Measurements from ENCODE around the gene CAMTA1. TPM values are rescaled to one million over a fixed set of nuclear protein-coding genes. Genes with fewer than 3 reads are reported as not detected.

Gene CAMTA1
- polyA plus RNA-seq, 1 of the 3 experiments (the other 2 are of a cell fraction): 63.1 TPM

DNA sequence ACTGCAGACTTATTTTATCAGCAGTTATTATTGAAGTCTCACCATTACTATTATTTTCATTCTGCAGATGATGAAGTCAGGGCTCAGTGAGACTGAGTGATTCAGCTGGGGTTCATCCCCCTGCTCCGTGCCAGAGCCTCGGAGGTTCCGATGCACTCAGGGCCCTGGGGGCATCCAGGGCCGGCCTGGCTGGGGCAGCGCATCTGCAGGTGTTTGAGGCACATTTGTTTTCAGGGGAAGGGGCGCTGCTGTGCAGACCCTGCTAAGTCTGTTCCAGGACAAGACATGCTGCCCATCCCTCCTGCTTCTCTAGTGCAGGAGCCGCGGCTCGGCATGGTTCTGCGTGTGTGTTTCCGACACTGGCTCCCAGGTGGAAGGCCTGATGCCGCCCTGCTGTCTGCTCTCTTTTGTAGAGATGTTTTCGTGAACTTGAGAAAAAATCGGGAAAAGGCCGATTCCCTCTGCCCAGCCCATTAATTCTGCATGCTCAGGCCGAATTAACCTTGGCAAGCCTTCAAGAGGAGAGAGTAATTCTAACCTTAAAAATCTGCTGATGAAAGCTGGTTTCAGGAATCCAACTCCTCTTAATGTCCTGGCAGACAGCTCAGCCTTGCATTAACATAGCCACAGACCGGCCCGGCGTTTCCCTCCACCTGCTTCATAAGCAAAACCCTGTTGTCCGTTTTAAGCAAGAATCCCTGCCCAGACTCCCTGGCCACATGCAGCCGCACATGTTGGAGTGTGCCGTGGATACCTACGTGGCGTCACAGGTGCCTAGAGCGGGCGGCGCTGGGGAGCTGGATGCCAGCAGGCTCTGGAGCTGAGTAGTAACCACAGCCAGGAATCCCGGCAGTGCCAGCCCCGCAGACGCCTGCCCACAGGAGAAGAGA, 669.9 kb downstream of the CAMTA1 start:
- TF ChIP-seq, protein P1, sequence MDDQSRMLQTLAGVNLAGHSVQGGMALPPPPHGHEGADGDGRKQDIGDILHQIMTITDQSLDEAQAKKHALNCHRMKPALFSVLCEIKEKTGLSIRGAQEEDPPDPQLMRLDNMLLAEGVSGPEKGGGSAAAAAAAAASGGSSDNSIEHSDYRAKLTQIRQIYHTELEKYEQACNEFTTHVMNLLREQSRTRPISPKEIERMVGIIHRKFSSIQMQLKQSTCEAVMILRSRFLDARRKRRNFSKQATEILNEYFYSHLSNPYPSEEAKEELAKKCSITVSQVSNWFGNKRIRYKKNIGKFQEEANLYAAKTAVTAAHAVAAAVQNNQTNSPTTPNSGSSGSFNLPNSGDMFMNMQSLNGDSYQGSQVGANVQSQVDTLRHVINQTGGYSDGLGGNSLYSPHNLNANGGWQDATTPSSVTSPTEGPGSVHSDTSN (IDR thresholded peaks at IDR 0.05): no peak
- TF ChIP-seq, protein P2, sequence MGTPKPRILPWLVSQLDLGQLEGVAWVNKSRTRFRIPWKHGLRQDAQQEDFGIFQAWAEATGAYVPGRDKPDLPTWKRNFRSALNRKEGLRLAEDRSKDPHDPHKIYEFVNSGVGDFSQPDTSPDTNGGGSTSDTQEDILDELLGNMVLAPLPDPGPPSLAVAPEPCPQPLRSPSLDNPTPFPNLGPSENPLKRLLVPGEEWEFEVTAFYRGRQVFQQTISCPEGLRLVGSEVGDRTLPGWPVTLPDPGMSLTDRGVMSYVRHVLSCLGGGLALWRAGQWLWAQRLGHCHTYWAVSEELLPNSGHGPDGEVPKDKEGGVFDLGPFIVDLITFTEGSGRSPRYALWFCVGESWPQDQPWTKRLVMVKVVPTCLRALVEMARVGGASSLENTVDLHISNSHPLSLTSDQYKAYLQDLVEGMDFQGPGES (IDR thresholded peaks at IDR 0.05; ENCODE audit: low read depth, low read length): no peak
- TF ChIP-seq RXRA (IDR thresholded peaks at IDR 0.05; ENCODE audit: borderline replicate concordance, low read depth) (no peak), NRF1 (IDR thresholded peaks at IDR 0.05; ENCODE audit: low read depth, low read length) (no peak)
- H4K20me1 ChIP-seq (ENCODE audit: insufficient read depth): no peaks in the 10 kb centered on the region
- H3K9me3 ChIP-seq: no peaks in the 10 kb centered on the region
- H2AFZ ChIP-seq (ENCODE audit: low read depth): no peak overlapping the region
- no peak overlapping the region for H3K9ac ChIP-seq
- no peaks in the 10 kb centered on the region for H3K79me2 ChIP-seq (ENCODE audit: insufficient read depth)
- no peaks in the 10 kb centered on the region for H3K27me3 ChIP-seq (ENCODE audit: insufficient read depth)
- no peaks in the 10 kb centered on the region for H3K36me3 ChIP-seq (replicated peaks in 1 of 2; ENCODE audit: control insufficient read depth in 1 of 2, insufficient read depth in 2 of 2, low read length in 1 of 2)
- peak overlapping the region in 1 of 2 experiments; percentile 81; a peak in 2 of 4 replicates for H3K27ac ChIP-seq (ENCODE audit: low read depth in 2 of 2, low read length in 1 of 2)
- H3K4me3 ChIP-seq (ENCODE audit: low read depth in 2 of 2, low read length in 1 of 2): no peak overlapping the region
- CTCF ChIA-PET: interaction anchor here (1.0 to 2.5 kb wide), 9 partner anchors 9 to 192 kb away, joined by 3 to 6 read pairs (median 5); no protein-coding TSS in a partner anchor
- no peak overlapping the region for H3K4me2 ChIP-seq
- POLR2A ChIA-PET: interaction anchor here (0.7 to 1.9 kb wide), 4 partner anchors 19 to 192 kb away, joined by 3 to 5 read pairs (median 3); no protein-coding TSS in a partner anchor
- peaks cover 0 to 69% of the 10 kb centered on the region in 2 experiments; a peak in 2 of 4 replicates for H3K4me1 ChIP-seq (ENCODE audit: control insufficient read depth in 1 of 2, insufficient read depth in 2 of 2, low read depth in 1 of 2, low read length in 1 of 2)
- WGBS (ENCODE audit: low lambda C conversion rate): 81% methylated on average over 13 of the region's 30 CpGs
- H3K9me2 ChIP-seq: no peaks in the 10 kb centered on the region
- peak; percentile 58 for DNase-seq
- no peaks in the 10 kb centered on the region for H3F3A ChIP-seq (replicated peaks; ENCODE audit: insufficient read depth)

DNA sequence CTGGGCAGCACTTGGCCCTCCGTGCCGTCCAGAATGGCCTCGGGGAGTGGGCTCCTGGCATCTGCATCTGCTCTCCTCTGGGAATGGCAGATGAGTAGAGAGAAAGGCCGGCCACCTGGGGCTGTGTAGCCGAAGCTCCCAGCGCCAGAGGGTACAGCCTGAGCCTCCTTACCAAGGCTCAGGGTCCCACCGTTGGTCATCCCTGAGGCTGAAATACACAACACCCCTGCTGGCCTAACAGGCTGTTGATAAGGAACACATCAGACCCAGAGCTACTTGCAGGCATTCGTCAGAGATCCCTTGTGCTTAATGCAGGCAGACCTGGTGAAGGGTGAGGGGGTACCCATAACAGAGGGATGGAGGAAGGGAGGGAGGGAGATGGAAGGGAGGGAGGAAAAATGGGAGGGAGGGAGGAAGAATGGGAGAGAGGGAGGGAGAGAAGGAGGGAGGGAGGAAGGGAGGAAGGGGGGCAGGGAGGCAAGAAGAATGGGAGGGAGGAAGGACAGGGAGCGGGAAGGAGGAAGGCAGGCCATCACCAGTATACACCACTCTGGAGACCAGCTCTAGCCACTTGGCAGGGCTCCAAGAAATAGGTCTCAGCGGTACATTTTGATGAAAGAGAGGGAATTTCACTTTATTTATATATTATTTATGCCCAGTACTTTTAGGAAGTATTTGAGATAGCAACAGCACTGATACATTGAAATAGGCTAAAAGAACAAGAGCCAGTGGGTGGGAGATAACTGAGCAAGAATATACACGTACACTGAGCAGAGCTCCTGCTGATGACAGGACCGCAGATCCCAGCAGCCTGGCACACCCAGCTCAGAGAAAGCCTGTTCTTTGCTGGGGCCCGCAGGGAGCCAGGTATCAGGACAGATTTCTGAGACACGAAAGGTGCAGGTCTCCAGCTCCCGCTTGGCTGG, 670.8 kb downstream of the CAMTA1 start:
- peak; percentile 28; the same call in 1 of the 2 replicates for TF ChIP-seq FOXJ3 (CRISPR knock-in tag; IDR thresholded peaks at IDR 0.05)
- TF ChIP-seq TCF12 (IDR thresholded peaks at IDR 0.05): no peak
- ChIA-PET POLR2A (interaction anchor here (0.7 to 1.9 kb wide), 5 partner anchors 19 to 191 kb away, joined by 3 to 5 read pairs (median 3); no protein-coding TSS in a partner anchor), CTCF (interaction anchor here (1.0 to 2.5 kb wide), 6 partner anchors 19 to 191 kb away, joined by 3 to 6 read pairs (median 6); no protein-coding TSS in a partner anchor)
- Histone ChIP-seq H4K20me1 (ENCODE audit: insufficient read depth) (no peaks in the 10 kb centered on the region), H3K27me3 (ENCODE audit: insufficient read depth) (no peaks in the 10 kb centered on the region), H3K9me3 (no peaks in the 10 kb centered on the region), H3K9ac (no peak overlapping the region), H3K27ac (ENCODE audit: low read depth in 2 of 2, low read length in 1 of 2) (peak overlapping the region in 1 of 2 experiments; percentile 81; a peak in 2 of 4 replicates), H3K9me2 (no peaks in the 10 kb centered on the region), H2AFZ (ENCODE audit: low read depth) (no peak overlapping the region), H3K79me2 (ENCODE audit: insufficient read depth) (no peaks in the 10 kb centered on the region), H3K4me1 (ENCODE audit: control insufficient read depth in 1 of 2, insufficient read depth in 2 of 2, low read depth in 1 of 2, low read length in 1 of 2) (peaks cover 0 to 66% of the 10 kb centered on the region in 2 experiments; a peak in 2 of 4 replicates), H3K36me3 (replicated peaks in 1 of 2; ENCODE audit: control insufficient read depth in 1 of 2, insufficient read depth in 2 of 2, low read length in 1 of 2) (no peaks in the 10 kb centered on the region), H3F3A (replicated peaks; ENCODE audit: insufficient read depth) (no peaks in the 10 kb centered on the region), H3K4me3 (ENCODE audit: low read depth in 2 of 2, low read length in 1 of 2) (no peak overlapping the region), H3K4me2 (no peak overlapping the region)
- DNase-seq: peak; percentile 76
- WGBS (ENCODE audit: low lambda C conversion rate): 75% methylated on average over 7 of the region's 15 CpGs
